OCI-M2 (cell line): ENCODE measurements around the gene PTTG1.

ENCODE experiments used
- DNase-seq: peaks from one replicate; lab custom pipeline; 2025; ENCODE audit not compliant: unreplicated experiment; lab: John Stamatoyannopoulos, UW

The PTTG1 gene

DNA sequence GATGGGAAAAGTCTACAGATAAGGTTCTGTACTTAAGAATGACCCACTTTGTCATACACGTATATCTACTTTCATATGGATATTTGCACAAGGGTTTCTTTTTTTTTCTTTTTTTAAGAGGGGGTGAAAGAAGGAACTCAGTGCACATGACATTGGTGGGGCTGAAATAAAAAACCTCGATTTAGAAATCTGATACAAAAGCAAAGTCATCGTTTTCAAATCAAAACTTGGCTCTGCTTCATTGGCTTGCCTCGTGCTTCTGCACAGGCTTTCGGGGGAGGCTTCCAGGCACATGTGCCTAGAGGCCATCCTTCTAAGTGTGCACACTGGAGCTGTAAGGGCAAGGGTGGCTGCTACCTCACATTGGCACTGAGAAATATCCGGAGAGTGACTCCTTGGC lies 31.1 kb downstream of the PTTG1 start:
- no peak for DNase-seq

DNA sequence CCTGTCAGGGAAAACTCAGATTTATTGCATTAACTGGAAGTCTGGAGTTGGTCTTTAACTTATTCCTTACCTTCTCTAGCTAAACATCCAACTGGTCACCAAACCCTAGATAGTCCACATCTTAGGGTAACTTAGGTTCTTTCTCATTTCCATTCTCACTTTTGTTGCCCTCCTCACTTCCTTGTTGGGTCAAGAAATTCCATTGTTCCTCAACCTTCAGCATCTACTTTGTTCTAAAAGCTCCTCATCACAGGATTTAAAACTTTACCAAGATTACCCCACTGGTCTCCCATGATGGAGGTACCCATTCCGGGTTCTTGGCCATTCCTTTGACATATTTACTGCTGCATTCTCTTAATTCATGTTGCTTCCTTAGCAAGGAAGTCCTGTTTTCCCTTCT lies 32.1 kb downstream of the PTTG1 start:
- DNase-seq, result no peak

GRCh38 chr5:160455600-160455999 lies 33.9 kb downstream of the PTTG1 start:
- DNase-seq, result no peak

GRCh38 chr5:160456480-160457177 lies 35.0 kb downstream of the PTTG1 start:
- no peak for DNase-seq

GRCh38 chr5:160457252-160457651 lies 35.6 kb downstream of the PTTG1 start:
- no peak for DNase-seq

DNA sequence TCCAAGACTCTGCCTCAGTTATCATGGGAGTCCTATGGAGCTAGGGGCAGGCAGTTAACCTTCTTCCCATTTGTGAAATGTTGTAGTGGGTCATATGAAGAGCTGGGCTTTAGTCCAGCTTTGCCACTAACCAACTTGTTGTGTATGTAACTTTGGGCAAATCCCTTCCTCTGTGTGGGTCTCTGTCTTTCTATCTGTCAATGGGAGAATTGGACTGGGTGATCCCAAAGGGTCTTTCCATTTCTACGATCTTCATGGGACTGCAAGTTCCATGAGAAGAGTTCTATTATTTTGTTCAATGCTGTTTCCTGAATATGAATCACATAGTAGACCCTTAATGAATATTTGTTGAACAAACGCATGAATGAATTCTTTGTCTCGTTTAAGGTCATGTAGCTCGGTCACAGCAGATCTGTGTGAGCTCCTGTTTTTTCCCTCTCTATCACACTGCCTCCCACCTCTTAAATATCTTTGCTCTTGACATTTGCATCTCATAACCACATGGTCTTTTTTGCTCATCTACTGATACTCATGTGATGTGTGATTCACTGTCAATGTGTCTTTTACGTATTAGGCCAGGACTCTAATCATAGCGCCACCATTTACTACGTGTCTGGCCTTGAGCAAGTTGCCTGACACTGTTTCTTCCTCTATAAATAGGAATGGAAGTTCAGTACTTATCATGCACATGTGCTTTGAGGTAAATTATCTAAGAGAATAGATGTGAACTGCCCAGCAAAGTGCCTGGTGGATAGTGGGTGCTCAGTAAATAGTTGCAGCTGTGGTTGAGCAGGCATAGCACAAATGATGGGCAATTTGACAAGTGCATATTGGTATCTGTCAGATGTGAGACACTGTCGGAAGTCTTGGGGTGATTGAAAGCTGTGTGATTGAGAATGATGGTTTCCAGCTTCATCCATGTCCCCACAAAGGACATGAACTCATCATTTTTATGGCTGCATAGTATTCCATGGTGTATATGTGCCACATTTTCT lies 37.4 kb downstream of the PTTG1 start:
- no peak for DNase-seq

DNA sequence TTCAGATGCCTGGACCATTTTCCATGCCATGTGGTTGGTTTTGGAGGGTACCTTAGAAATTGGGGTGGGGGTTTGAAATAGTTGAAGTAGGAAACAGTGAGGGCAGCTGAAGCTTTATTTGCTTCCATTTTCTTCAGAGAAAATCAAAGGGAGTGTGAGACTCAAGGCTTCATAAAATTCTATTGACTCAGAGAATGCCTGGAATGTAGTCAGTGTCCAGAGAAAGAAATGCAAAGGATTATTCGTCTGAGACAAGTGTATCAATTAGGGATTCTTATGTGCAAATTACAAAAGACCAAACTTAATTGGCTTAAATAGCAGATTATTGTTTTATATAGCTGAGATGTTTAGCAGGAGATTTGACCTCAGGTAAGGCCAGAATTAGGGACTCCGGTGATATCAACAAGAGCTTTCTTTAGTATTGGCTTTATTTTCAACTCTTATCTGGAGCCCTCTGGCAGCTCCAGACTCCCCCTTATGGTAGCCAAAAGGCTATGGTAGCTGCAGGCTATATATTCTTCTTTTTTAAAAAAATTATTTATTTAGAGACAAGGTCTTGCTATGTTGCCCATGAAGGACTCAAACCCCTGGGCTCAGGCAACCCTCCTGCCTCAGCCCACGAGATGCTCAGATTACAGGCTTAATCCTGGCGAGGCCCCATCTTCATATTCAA lies 38.9 kb downstream of the PTTG1 start:
- no peak for DNase-seq

DNA sequence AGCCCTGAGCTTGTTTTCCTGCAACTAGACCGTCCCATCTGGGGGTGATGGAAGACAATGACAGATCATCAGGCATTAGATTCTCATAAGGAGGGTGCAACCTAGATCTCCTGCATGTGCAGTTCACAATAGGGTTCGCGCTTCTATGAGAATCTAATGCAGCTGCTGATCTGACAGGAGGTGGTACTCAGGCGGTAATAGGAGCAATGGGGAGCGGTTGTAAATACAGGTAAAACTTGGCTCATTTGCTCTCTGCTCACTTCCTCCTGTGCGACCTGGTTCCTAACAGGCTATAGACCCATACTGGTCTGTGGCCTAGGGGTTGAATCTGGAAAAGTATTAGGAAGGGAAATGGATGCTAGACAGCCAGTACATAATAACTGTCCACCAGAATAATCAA lies 39.7 kb downstream of the PTTG1 start:
- DNase-seq, result no peak

DNA sequence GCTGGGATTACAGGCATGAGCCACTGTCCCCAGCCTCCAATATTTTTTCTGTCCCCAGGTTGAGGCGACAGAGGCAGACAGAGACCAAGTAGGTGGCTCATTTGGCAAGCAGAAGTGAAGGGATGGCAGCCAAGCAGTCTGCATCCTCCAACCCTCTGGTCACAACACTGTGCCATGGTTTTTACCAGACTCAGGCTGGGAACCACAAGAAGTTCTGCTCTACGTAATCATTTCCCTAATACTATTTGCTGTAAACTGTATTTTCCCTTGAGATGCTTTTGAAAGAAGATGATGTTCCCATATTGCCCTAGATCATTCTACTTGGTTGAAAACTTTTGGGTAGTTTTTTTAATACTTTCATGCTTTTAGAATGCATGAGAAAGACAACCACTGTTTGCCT lies 40.5 kb downstream of the PTTG1 start:
- no peak for DNase-seq

DNA sequence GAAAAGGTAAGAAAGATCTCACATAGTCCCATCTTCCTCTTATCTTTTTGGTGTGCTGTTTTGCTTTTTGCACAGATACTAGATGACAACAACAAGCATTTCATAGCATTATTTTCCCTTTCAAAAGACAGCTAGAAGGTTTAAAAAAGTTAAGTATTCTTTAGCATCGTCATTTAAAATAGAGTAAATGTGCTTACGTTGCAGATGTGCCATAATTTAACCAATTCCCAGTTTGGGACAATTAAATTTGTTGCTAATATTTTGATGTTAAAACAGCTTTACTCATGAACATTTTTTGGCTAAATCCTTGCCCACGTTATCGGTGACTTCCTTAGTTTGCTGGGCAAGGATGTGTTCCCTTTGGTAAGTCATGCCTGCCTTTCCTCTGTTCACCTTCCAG lies 41.6 kb downstream of the PTTG1 start:
- no peak for DNase-seq

DNA sequence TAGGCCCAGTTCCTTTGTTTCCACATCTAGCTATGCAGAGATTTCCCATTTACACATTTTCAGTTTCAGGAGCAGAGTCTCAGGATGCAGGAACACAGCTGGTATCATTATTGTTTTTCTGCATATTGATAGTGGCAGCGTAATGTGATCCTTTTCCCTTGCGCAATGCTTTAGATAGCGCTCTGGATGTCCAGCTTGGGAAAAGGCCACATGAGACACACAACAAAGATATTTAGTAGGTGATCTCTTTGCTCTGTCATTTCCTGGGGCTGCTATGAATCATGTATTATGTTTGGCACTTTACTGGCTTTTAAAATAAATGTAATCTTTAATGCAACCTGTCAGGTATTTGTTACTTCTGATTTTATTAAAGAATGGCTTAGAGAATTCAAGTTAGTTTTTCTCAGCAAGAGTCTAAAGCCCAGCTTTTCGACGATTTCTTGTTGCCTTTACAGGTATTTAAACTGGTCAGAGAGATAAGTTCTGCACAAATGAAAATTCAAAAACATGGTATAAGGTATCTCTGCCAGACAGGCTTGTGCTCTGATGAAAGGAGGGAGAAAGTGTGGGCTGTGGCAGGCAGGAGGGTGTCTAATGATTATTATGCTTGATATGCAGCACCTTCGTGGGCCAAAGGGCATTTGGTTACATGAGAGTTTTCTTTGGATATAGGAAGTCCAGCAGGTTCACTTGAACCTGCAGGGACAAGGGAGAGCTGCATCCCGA lies 42.2 kb downstream of the PTTG1 start:
- DNase-seq, result no peak

DNA sequence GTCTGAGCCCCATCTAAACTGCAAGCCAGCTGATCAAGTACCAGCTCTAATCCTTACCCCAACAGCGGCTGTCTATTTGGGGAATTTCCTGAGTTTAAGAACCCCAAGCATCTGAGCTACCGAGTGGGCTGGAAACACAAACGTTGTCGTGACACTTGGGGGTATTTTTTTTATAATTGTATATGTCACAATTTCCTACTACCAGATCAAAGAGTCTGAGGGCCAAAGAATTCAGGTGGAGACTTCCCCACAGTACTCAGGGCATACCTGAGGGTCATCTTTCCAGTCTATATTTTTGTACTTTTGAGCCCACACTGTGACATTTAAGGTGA lies 42.8 kb downstream of the PTTG1 start:
- no peak for DNase-seq

DNA sequence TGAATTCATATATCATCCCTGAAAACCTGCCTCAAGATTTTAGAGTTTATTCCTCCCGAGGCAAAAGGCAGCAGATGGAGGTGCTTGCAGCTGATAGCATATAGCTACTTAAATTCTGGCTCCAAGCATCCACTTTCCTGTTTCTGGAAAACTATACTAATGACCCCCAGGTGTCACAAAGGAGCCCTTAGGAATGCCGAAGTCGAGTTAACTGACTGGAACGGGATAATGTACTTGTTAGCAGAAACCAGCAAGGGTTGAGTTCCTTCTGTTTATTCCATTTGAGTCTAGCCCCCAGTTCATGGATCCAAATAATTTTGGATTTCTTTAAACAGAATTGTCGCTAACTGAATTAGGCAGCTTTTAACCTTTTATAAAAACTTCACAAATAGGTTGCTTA lies 44.5 kb downstream of the PTTG1 start:
- DNase-seq, result no peak

DNA sequence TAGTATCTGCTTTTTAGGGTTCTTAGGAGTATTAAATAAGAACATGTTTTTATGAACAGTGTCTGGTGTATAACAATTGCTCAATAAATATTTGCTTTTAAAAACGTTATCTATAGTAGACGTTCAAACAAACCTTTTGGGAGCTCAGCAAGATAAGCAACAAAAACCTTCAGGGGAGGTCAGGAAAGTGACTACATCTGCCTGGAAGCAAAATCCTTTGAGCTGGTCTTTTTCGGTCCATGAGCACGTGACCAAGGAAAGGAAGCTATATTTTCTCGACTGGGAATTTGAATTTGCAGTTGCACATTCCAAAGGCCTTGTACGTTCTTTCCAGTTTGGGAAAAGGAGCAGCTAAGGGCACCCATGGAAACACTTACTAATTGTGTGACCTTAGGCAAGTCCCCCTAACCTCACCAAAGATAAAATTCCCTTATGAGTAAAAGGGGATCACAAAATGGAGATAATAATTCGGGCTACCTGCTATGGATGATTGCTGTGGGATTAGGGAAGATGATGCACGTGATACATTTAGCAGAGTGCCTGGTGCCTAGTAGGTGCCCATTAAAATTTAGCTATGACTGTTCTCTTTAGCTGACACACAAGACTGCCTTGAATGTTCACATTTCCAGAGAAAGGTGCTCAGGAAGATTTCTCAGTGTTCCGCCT lies 45.4 kb downstream of the PTTG1 start:
- no peak for DNase-seq

DNA sequence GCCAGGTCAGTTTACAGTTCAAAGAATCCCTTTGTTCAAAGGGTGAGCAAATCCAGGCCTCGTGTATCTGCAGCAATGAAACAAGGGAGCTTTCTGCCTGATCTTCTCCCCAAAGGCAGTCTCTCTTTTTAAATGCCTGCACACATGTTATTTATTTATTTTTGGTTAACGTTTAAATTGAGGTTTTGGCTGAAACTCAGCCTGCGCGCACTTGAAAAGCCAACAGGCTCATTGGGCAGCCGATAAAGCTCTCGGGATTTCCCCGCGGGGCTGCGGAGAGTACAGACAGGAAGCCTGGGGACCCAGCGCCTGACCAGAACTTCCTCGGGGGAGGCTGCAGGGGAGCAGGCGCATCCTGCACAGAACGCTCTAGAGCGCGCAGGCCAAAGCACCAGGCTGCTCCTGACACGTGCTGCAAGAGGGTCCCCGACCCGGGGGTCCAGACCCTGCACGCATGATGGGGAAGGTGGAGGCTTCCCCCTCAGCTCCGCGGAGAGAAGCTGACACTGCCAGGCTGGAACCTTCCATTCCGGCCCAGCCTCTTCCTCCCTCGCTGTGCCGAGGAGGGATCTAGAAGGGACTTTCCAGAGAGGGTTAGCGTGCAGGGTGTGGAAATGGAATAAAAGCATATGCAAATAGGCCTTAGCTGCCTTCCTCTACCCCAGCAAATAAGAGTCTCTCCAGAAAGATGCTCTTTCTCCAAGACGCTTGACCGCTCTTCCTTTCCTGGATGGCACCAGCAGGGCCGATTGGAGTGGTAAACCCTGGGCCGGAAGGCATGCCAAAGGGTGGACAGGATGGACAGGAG lies 46.1 kb downstream of the PTTG1 start:
- DNase-seq, result no peak

GRCh38 chr5:160468363-160468975 lies 46.8 kb downstream of the PTTG1 start:
- no peak for DNase-seq

- no peak for DNase-seq
Observed at GRCh38 chr5:160469156-160470144, 47.8 kb downstream of the PTTG1 start.
